ENCODE results near the gene COL9A2. TPM values are rescaled to one million over a fixed set of nuclear protein-coding genes. Genes with fewer than 3 reads are reported as not detected.

The COL9A2 gene
- total and polyA plus RNA-seq, 12 donors: 0.20 to 1.8 (median 0.37) TPM

DNA sequence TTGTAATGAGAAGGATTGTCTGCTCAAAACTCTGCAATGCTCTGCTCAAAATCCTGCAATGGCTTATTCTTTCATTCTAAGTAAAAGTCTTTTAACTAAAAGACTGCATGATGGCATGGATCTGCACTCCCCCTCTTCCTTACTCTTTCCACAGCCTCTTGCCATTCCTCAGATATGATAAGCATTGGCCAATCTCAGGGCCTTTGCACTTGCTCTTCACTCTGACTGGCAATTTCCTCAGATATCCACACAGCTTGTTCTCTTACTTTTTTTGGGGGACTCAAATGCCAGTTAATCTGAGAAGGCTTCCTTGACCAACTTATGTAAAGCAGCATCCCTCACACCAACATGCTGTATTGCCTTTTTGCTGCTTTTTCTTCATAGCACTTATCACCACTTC, 61.9 kb downstream of the COL9A2 start:
- intact Hi-C loops (cut with DNase I): loop anchor here in 2 of 10 donors (5.0 to 10.0 kb wide), 2 partner anchors 70 to 93 kb away; partner anchors contain the start of gene RLF (in 2 of the 2)

GRCh38 chr1:40252601-40253000, 64.5 kb downstream of the COL9A2 start:
- ATAC-seq (no peak), DNase-seq (no peak)
- intact Hi-C loops (cut with DNase I): loop anchor here in 1 of 10 donors (10.0 kb wide), 1 partner anchor 68 kb away; no protein-coding TSS in a partner anchor
- H3K4me1 ChIP-seq: peaks cover 0 to 20% (median 15%) of the 10 kb centered on the region in 9 donors
- TF ChIP-seq, protein P1, sequence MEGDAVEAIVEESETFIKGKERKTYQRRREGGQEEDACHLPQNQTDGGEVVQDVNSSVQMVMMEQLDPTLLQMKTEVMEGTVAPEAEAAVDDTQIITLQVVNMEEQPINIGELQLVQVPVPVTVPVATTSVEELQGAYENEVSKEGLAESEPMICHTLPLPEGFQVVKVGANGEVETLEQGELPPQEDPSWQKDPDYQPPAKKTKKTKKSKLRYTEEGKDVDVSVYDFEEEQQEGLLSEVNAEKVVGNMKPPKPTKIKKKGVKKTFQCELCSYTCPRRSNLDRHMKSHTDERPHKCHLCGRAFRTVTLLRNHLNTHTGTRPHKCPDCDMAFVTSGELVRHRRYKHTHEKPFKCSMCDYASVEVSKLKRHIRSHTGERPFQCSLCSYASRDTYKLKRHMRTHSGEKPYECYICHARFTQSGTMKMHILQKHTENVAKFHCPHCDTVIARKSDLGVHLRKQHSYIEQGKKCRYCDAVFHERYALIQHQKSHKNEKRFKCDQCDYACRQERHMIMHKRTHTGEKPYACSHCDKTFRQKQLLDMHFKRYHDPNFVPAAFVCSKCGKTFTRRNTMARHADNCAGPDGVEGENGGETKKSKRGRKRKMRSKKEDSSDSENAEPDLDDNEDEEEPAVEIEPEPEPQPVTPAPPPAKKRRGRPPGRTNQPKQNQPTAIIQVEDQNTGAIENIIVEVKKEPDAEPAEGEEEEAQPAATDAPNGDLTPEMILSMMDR (IDR thresholded peaks at IDR 0.05): no peak
- no peak overlapping the region for H3K4me3 ChIP-seq
- no peaks in the 10 kb centered on the region for H3K36me3 ChIP-seq
- no peaks in the 10 kb centered on the region for H3K27me3 ChIP-seq
- no peak overlapping the region for H3K27ac ChIP-seq
- no peaks in the 10 kb centered on the region for H3K9me3 ChIP-seq
- WGBS, 2 donors: 75 to 91% methylated on average over 2 of the region's 2 CpGs

More for the DNA sequence above, 61.9 kb downstream of the COL9A2 start:
- H3K27ac ChIP-seq: no peak overlapping the region
- ATAC-seq (no peak), DNase-seq (no peak)
- TF ChIP-seq, protein P1 (IDR thresholded peaks at IDR 0.05): no peak
- peaks cover 0 to 8% (median under 1%) of the 10 kb centered on the region in 9 donors for H3K36me3 ChIP-seq
- H3K4me3 ChIP-seq: no peak overlapping the region
- H3K4me1 ChIP-seq: peaks cover 0 to 37% (median 32%) of the 10 kb centered on the region in 9 donors
- H3K27me3 ChIP-seq: no peaks in the 10 kb centered on the region
- H3K9me3 ChIP-seq: no peaks in the 10 kb centered on the region

- TF ChIP-seq, protein P1 (IDR thresholded peaks at IDR 0.05): no peak
- WGBS, 2 donors: 72% methylated on average over 4 of the region's 4 CpGs
- H3K4me3 ChIP-seq: no peak overlapping the region
- intact Hi-C loops (cut with DNase I): loop anchor here in 1 of 10 donors (10.0 kb wide), 1 partner anchor 67 kb away; no protein-coding TSS in a partner anchor
- no peak overlapping the region for H3K27ac ChIP-seq
- no peaks in the 10 kb centered on the region for H3K9me3 ChIP-seq
- H3K4me1 ChIP-seq: peaks cover 0 to 13% (median 9%) of the 10 kb centered on the region in 9 donors
- DNase-seq (no peak), ATAC-seq (no peak)
- no peaks in the 10 kb centered on the region for H3K27me3 ChIP-seq
- no peaks in the 10 kb centered on the region for H3K36me3 ChIP-seq
These were observed 65.6 kb downstream of the COL9A2 start for GRCh38 chr1:40251456-40251855.

Other genes starting within 250 kb of the COL9A2 start
- gene PPT1, start 220.0 kb downstream of the COL9A2 start, total RNA-seq: 10 to 100 TPM; 32.9 to 71.3 (median 38.5) TPM
- gene PPT1, start 220.0 kb downstream of the COL9A2 start, polyA plus RNA-seq: 10 to 100 TPM; 31.5 to 33.1 TPM
- 10 to 100 TPM; 10.2 to 17.3 (median 12.6) TPM for gene RLF, start 155.9 kb downstream of the COL9A2 start, total RNA-seq
- gene RLF, start 155.9 kb downstream of the COL9A2 start, polyA plus RNA-seq: 1 to 10 TPM; 3.8 to 4.0 TPM
- not detected for gene TMCO2, start 69.3 kb downstream of the COL9A2 start, total RNA-seq
- gene TMCO2, start 69.3 kb downstream of the COL9A2 start, polyA plus RNA-seq: not detected
- gene ZMPSTE24, start 59.0 kb downstream of the COL9A2 start, total RNA-seq: 10 to 100 TPM; 19.9 to 47.5 (median 30.2) TPM
- gene ZMPSTE24, start 59.0 kb downstream of the COL9A2 start, polyA plus RNA-seq: 10 to 100 TPM; 23.9 to 25.9 TPM
- 10 to 100 TPM in 9 of 10 donors, 1 to 10 TPM in 1; 9.4 to 29.8 (median 12.2) TPM for gene SMAP2, start 56.4 kb upstream of the COL9A2 start, total RNA-seq
- gene SMAP2, start 56.4 kb upstream of the COL9A2 start, polyA plus RNA-seq: 10 to 100 TPM; 12.2 to 16.5 TPM
- gene ZFP69B, start 133.2 kb upstream of the COL9A2 start, total RNA-seq: 1 to 10 TPM in 6 of 10 donors, under 1 TPM in 4; 0.67 to 2.2 (median 1.2) TPM
- under 1 TPM; 0.37 to 0.58 TPM for gene ZFP69B, start 133.2 kb upstream of the COL9A2 start, polyA plus RNA-seq
- gene ZFP69, start 160.0 kb upstream of the COL9A2 start, total RNA-seq: 1 to 10 TPM; 1.1 to 2.6 (median 1.3) TPM
- 1 to 10 TPM; 1.5 to 2.6 TPM for gene ZFP69, start 160.0 kb upstream of the COL9A2 start, polyA plus RNA-seq
- gene EXO5, start 191.5 kb upstream of the COL9A2 start, total RNA-seq: 1 to 10 TPM; 2.4 to 5.3 (median 3.6) TPM
- 1 to 10 TPM; 2.3 to 3.3 TPM for gene EXO5, start 191.5 kb upstream of the COL9A2 start, polyA plus RNA-seq
- gene ZNF684, start 214.4 kb upstream of the COL9A2 start, total RNA-seq: 10 to 100 TPM in 3 of 10 donors, 1 to 10 TPM in 7; 5.7 to 11.6 (median 8.6) TPM
- 10 to 100 TPM in 1 of 2 donors, 1 to 10 TPM in 1; 5.1 to 10.4 TPM for gene ZNF684, start 214.4 kb upstream of the COL9A2 start, polyA plus RNA-seq

All from heart right ventricle (tissue), 16 donors.